Activated T-cell treated with anti-CD3 and anti-CD28 coated beads, Interleukin-2, amount 50 U/mL, for 4 hours (primary cell): ENCODE measurements around the gene RBM18. TPM values are rescaled to one million over a fixed set of nuclear protein-coding genes. Genes with fewer than 3 reads are reported as not detected.
A peak's percentile ranks its signal among the peaks of the same experiment; 100 is the strongest.

Experiments used
- ATAC-seq, 2 donors: fragments of 200-7000 bp; cut with Tn5 transposase; one replicate each; pipeline ENCODE4 v1.10.0; 2021
- DNase-seq: peaks from one replicate; pipeline ENCODE4 v3.0.0-alpha.2; 2020
- H3K27me3 Mint-ChIP-seq: one replicate; pipeline ENCODE4 v1.8.0; 2021; ENCODE audit warnings: low read depth, mixed read lengths
- H3K36me3 Mint-ChIP-seq: one replicate; pipeline ENCODE4 v1.8.0; 2022; ENCODE audit warnings: mixed read lengths; ENCODE audit not compliant: insufficient read depth
- H3K4me1 Mint-ChIP-seq: one replicate; pipeline ENCODE4 v1.8.0; 2021; ENCODE audit warnings: low read depth, mixed read lengths
- H3K4me3 Mint-ChIP-seq: one replicate; pipeline ENCODE4 v1.8.0; 2021; ENCODE audit warnings: mild to moderate bottlenecking, moderate library complexity, mixed read lengths
- H3K9me3 Mint-ChIP-seq: one replicate; pipeline ENCODE4 v1.8.0; 2021; ENCODE audit warnings: mixed read lengths
- total RNA-seq, 3 donors: library from RNA; stranded (reverse); gene quantifications; one replicate each; pipeline ENCODE4 v1.2.1, GENCODE V29; 2021

Gene RBM18, protein sequence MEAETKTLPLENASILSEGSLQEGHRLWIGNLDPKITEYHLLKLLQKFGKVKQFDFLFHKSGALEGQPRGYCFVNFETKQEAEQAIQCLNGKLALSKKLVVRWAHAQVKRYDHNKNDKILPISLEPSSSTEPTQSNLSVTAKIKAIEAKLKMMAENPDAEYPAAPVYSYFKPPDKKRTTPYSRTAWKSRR
- total RNA-seq, result 10 to 100 TPM; 32.4 to 37.8 (median 36.2) TPM

DNA sequence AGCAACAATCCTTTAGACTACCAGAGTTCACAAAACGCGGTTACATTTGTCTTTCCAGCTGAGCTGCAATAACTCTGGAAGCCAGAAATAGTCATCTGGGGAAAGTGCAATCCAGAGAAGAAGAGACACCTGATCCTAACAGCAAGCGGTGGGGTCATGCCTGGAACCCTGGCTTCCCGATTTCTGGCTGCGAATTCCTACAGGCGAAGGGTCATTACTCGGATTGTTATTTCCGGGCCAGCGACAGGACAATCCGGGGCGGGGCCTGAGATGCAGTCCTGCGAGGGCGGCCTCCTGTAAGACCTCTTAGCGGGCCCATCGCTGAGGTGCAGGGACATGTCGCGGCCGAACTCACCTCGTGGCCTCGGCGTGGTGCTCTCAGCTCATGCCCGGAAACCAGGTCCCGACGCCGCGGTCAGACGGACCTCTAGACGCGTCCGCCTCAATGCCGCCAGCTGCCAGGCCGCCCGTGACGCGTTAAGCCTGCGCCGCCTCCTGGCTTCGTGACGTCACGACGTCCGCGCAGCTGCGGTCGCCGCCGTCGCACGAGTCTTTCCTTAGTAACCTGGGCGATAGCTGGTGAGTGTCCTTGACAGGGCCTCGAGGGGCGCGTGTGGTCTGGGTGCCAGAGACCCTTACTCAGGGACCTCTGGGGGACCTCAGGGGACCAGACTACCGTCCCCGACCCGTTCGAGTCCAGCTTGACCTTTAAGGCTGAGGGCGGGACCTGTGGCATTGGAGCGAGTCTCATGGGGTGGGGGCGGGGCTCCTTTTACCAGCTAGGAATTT is at the start of gene RBM18, which contains the start of gene MRRF:
RBM18 (minus strand) TSS at position 481 of the 789 bp plus-strand sequence. CDS start 3,348 bp downstream, outside the sequence.
MRRF (plus strand) TSS at position 523 of the 789 bp plus-strand sequence. CDS start 6,010 bp downstream, outside the sequence.
- DNase-seq (peak; percentile 84), ATAC-seq (peak; percentile 91 to 92)
- Mint-ChIP-seq H3K27me3 (no peaks in the 10 kb centered on the region), H3K9me3 (no peaks in the 10 kb centered on the region), H3K4me1 (peaks cover 52% of the 10 kb centered on the region), H3K4me3 (peak within 1 kb of the TSS; percentile 99), H3K36me3 (peaks cover 10% of the 10 kb centered on the region)

DNA sequence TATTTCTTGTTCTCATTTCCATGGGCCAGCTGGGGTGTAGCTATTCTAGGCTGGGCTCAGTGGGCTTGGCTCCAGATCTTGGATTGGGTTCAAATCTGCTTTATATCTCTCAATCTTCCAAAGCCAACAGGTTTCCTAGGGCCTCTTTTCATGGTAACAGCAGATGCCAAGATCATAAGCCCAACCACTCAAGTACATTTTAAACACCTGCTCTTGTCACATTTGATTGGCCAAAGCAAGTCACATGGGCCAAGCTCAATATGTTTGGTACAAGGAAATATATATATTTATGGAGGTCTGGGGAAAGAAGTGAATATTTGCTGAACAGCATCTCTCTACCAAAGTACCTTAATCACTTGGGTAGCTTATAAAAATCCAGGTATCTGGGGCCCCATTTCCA is 49.5 kb upstream of the RBM18 start:
- no peaks in the 10 kb centered on the region for H3K4me1 Mint-ChIP-seq
- H3K4me3 Mint-ChIP-seq, result no peak overlapping the region
- no peaks in the 10 kb centered on the region for H3K27me3 Mint-ChIP-seq
- no peaks in the 10 kb centered on the region for H3K9me3 Mint-ChIP-seq
- H3K36me3 Mint-ChIP-seq, result peaks cover 35% of the 10 kb centered on the region
- DNase-seq (no peak), ATAC-seq (no peak)

DNA sequence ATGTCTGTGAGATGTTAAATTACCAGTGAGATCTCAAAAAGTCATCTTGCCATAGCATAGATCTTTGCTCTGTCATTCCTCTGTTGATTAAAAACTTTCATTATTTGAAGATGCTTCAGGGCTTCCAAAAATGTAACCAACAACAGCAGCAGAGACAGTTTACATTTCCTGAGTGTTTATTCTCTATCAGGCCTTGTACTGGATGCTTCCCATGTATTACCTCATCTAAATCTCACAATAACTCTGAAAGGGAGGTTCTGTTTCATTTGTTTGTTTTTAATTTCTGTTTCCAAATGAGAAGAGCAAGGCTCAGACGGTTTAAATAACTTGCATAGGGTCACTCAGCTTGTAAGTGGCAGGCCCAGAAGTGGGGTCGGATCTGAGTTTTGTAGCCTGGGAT is 45.2 kb upstream of the RBM18 start:
- H3K4me1 Mint-ChIP-seq, result no peaks in the 10 kb centered on the region
- no peaks in the 10 kb centered on the region for H3K9me3 Mint-ChIP-seq
- H3K36me3 Mint-ChIP-seq, result peaks cover 41% of the 10 kb centered on the region
- H3K4me3 Mint-ChIP-seq, result no peak overlapping the region
- no peaks in the 10 kb centered on the region for H3K27me3 Mint-ChIP-seq
- DNase-seq (no peak), ATAC-seq (no peak)

DNA sequence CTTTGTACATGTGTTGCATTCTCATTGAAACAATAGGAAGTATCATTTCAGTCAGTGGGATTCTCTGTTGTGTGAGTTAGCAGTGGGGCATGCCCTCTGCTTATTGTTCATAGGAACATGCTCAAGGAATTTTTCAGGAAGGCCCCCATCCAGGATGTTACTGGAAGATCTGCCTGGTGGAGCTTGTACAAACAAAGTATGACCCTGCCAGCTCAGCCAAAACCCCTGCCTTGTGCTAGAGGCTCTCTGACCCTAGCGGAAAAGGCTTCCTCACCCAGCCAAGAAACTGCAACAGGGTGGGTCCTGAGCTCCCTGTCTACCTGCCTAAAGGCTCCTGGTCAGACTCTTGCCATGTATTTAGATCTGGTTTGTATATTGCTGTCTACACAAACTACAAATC is 43.3 kb upstream of the RBM18 start:
- Mint-ChIP-seq H3K4me3 (no peak overlapping the region), H3K36me3 (peaks cover 30% of the 10 kb centered on the region), H3K4me1 (no peaks in the 10 kb centered on the region), H3K9me3 (no peaks in the 10 kb centered on the region), H3K27me3 (no peaks in the 10 kb centered on the region)
- no peak for DNase-seq
- no peak for ATAC-seq

DNA sequence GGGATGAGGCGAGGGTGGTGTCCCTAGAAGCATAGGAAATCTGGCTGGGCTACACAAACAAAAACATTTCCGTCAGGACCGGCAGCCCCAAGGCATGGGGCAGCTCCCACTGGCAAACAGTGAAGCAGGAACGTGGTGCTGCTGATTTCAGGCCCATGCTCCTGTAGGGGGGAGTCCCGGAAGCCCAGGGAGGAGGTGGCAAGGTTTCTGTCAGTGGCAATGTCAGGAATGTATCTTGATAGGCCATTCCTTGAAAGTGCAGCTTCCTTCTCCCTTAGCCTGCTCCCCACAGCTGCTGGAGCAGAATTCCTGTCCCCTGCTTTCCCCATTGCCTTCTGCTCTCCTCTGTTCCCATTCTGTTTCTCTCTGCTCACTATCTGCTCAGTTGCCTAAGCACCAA is 42.4 kb upstream of the RBM18 start:
- DNase-seq (no peak), ATAC-seq (no peak)
- Mint-ChIP-seq H3K9me3 (no peaks in the 10 kb centered on the region), H3K4me3 (no peak overlapping the region), H3K4me1 (no peaks in the 10 kb centered on the region), H3K36me3 (peaks cover 26% of the 10 kb centered on the region), H3K27me3 (no peaks in the 10 kb centered on the region)

DNA sequence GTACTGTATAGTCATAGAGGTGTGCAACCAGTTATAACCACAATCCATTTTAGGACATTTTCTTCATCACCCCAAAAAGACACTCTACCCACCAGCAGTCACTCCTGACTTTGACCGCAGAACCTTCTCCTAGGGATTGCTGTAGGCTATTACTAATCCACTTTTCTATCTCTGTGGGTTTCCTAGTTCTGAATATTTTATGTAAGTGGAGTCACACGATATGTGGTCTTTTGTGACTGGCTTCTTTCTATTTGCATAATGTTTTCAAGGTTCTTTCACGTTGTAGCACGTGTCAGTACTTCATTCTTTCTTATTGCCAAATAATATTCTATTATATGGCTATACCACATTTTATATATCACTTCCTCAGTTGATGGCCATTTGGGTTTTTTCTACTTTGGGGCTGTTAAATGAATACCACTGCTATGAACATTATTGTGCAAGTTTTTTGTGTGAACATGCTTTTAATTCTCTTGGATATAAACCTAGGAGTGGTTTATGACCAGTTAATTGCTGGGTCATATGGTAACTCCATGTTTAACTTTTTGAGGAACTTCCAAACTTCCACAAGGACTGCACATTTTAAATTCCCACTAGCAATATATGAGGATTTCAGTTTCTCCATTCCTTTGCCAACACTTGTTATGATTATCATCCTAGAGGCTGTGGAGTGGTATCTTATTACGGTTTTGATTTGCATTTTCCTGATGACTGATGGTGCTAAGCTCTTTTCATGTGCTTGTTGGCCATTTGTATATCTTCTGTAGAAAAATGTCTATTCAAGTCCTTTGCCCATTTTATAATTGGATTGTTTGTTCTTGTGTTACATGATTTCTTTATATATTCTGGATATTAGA is 37.8 kb upstream of the RBM18 start:
- DNase-seq (no peak), ATAC-seq (no peak)
- Mint-ChIP-seq H3K4me3 (no peak overlapping the region), H3K4me1 (no peaks in the 10 kb centered on the region), H3K9me3 (no peaks in the 10 kb centered on the region), H3K27me3 (no peaks in the 10 kb centered on the region), H3K36me3 (peaks cover 42% of the 10 kb centered on the region)

DNA sequence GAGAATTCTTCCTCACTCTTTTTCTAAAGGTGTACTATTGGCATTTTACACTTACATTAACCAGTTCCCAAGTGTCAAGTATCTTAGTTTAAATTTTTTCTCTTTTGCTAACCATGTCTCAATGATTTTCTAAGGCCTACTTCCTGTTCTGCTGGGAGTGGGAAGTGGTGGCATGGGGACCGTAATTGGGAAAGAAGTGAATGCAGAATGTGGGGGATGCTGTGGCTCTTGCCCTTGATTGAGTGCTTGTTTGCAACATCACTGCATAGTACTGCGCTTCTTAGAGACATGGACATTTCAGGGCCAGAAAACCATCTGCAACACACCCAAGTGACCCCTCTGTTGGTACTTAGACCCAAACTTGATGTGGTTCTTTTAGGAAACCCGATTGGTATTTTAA is 32.9 kb upstream of the RBM18 start:
- DNase-seq, result no peak
- ATAC-seq, result no peak
- no peaks in the 10 kb centered on the region for H3K9me3 Mint-ChIP-seq
- H3K4me3 Mint-ChIP-seq, result no peak overlapping the region
- no peaks in the 10 kb centered on the region for H3K27me3 Mint-ChIP-seq
- no peaks in the 10 kb centered on the region for H3K4me1 Mint-ChIP-seq
- peaks cover 63% of the 10 kb centered on the region for H3K36me3 Mint-ChIP-seq

DNA sequence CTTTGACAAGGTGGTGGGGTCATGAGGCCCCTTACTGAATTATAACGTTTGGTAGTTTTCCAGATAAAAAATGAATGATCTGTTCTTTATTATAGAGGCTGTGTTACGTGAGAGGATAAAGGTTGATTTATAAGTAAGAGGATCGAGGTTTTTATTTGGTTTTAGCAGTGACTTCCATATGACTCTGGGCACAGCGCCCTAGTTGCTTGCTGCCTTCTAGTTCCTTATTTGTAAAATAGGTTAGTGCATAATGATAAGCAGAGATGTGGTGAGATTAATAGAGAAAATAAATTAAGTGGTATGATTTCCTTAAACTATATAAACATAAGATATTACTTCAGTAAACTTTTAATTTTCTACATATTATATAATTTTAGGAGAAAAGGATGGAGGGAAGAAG is 29.9 kb upstream of the RBM18 start:
- Mint-ChIP-seq H3K4me3 (no peak overlapping the region), H3K36me3 (peaks cover 58% of the 10 kb centered on the region), H3K4me1 (no peaks in the 10 kb centered on the region), H3K27me3 (no peaks in the 10 kb centered on the region), H3K9me3 (no peaks in the 10 kb centered on the region)
- no peak for DNase-seq
- no peak for ATAC-seq

DNA sequence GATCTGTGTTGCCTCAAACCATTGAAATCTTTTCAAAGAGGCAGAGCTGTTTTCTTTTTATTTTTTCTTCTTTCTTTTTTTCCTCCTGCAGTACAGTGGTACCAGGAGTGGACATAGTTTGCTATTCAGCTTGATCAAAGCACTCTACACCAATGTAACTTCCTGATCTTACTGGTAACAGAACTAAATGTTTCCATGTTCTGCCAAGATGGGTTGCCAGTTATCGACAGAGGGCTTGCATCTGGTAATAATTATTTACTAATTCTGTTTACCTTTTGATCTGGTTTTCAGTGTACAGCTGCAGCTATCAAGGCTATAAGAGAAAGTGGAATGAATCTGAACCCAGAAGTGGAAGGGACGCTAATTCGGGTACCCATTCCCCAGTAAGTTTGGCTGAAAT is 26.8 kb upstream of the RBM18 start:
- peaks cover 60% of the 10 kb centered on the region for H3K36me3 Mint-ChIP-seq
- H3K9me3 Mint-ChIP-seq, result no peaks in the 10 kb centered on the region
- no peak overlapping the region for H3K4me3 Mint-ChIP-seq
- no peaks in the 10 kb centered on the region for H3K4me1 Mint-ChIP-seq
- H3K27me3 Mint-ChIP-seq, result no peaks in the 10 kb centered on the region
- ATAC-seq (no peak), DNase-seq (no peak)

DNA sequence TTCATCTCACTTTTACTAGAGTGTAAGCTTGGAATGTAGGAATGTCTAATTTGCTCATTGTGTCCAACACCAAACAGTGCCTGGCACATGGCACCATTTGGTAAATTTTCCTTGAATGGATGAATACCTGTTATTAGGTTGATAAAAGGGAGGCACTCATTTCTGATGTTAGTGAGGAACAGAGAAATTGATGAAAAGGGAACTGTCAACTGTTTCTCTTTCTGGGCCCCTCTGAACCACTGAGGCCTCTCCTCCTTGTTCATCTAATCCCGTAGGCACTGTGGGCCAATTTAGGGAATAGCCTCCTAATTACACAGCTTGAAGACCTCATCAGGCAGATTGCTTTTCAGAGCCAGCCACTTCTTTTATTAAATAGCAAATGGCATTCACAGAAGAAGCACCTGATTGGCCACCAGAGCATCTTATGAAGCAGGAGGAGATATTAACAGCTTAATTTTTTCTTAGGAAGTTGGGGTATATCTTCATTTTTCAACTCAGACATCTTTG is 22.6 kb upstream of the RBM18 start:
- no peaks in the 10 kb centered on the region for H3K27me3 Mint-ChIP-seq
- no peaks in the 10 kb centered on the region for H3K4me1 Mint-ChIP-seq
- ATAC-seq (no peak), DNase-seq (no peak)
- H3K4me3 Mint-ChIP-seq, result no peak overlapping the region
- H3K9me3 Mint-ChIP-seq, result no peaks in the 10 kb centered on the region
- H3K36me3 Mint-ChIP-seq, result peaks cover 45% of the 10 kb centered on the region

DNA sequence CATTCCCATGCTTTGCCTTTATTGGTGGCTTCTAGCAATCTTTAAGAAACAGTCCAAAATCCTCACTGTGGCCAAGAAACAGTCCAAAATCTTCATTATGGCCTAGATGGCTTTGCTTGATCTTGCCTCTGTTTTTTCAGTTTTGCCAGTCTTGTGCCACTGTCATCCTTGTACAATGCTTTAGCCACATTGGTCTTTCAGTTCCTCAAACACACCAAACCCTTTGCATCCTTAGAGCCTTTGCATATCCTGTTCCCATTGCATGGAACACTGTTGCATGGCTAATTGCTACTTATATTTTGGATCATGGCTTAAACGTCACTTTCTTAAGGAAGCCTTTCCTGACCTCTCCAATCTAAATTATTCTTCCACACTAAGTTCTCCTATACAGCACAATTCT is 22.1 kb upstream of the RBM18 start:
- ATAC-seq (no peak), DNase-seq (no peak)
- Mint-ChIP-seq H3K27me3 (no peaks in the 10 kb centered on the region), H3K4me1 (no peaks in the 10 kb centered on the region), H3K9me3 (no peaks in the 10 kb centered on the region), H3K4me3 (no peak overlapping the region), H3K36me3 (peaks cover 46% of the 10 kb centered on the region)

DNA sequence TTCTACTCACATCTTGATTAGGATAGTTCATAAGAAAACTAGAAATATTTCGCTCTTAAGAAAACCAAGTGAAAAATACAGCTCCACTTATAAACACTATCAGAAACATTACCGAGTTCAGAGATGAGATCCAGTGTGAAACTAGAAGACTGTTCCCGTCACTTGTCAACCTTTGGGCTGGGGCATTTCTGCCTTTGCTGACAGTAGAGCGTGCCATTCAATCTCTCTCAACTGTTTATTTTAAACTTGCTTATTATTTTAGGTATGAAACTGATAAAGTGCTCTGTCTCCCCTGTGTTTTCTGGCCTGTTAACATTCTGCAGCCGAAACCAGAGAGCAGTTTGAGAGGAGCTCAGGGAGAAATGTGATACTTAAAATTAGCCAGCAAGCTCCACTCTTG is 16.7 kb upstream of the RBM18 start:
- no peak for DNase-seq
- no peaks in the 10 kb centered on the region for H3K9me3 Mint-ChIP-seq
- no peak for ATAC-seq
- H3K27me3 Mint-ChIP-seq, result no peaks in the 10 kb centered on the region
- peaks cover 2% of the 10 kb centered on the region for H3K4me1 Mint-ChIP-seq
- H3K4me3 Mint-ChIP-seq, result no peak overlapping the region
- peaks cover 50% of the 10 kb centered on the region for H3K36me3 Mint-ChIP-seq

DNA sequence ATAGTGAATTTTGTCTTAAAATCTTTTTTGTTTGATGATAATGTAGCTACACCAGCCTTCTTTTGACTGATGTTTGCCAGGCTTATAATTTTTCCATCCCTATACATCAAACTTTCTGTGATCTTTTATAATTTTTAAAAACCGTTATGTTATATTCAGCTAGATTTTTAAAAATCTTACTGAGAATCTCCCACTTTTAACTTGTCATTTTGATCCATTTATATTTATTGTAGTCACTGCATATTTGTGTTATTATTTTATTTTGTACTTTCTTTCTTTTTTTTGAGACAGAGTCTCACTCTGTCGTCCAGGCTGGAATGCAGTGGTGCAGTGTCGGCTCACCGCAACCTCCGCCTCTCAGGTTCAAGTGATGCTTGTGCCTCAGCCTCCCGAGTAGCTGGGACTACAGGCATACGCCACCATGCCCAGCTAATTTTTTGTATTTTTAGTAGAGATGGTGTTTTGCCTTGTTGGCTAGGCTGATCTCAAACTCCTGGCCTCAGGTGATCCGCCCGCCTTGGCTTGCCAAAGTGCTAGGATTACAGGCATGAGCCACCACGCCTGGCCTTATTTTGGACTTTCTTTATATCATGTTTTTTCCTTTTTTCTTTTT is 12.8 kb upstream of the RBM18 start:
- DNase-seq (no peak), ATAC-seq (no peak)
- Mint-ChIP-seq H3K4me1 (peaks cover 19% of the 10 kb centered on the region), H3K4me3 (no peak overlapping the region), H3K36me3 (peaks cover 63% of the 10 kb centered on the region), H3K27me3 (no peaks in the 10 kb centered on the region), H3K9me3 (no peaks in the 10 kb centered on the region)

DNA sequence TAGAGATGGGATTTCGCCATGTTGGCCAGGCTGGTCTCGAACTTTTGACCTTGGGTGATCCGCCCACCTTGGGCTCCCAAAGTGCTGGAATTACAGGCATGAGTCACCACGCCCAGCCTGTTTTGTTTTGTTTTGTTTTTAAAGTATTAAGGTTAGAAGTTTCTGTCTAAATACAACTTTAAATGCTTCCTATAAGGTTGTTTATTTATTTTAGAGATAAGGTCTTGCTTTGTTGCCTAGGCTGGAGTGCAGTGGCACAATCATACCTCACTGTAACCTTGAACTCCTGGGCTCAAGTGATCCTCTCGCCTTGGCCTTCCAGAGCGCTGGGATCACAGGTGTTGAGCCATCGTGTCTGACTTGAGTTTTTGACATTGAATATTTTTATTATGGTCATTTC is 11.5 kb upstream of the RBM18 start:
- no peak for ATAC-seq
- peaks cover 63% of the 10 kb centered on the region for H3K36me3 Mint-ChIP-seq
- no peaks in the 10 kb centered on the region for H3K9me3 Mint-ChIP-seq
- H3K27me3 Mint-ChIP-seq, result no peaks in the 10 kb centered on the region
- peaks cover 19% of the 10 kb centered on the region for H3K4me1 Mint-ChIP-seq
- H3K4me3 Mint-ChIP-seq, result no peak overlapping the region
- no peak for DNase-seq
